ENCODE measurements around the gene MRTO4.

Gene MRTO4

DNA sequence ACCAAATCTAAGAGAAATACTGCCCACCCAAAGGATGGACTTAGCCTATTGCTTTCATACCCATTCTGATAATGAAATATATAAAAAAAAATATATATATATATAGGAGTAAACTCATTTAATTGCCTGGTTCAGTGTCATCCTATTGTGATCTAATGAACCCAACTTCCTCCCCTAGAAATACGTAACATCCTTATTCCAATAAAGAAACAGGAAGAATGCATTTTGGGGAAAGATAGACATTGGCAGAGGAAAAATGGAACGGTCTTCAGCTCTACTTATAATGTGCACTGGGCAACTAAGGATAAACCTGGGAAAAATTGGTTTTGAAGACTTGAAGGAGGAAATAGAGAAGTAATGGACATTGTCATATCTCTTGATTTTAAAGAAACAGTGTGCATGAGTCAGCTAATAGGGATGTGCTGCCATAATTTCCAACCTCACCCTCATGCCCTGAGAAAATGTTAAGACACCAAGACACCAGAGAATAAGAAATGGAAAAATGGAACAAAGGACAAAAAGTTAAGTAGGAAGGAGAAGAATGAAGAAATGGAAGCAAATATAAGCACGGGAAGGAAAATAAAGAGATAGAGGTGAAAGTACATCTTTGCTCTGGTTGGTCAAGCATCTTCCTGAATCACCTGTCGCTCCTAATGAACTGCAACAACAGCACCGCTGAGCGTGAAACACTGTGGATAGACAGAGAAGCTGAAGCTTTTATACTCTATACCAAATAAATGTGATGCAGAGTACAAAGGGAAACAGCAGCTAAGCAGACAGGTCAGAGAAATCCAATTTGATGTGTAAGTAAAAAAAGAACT lies 46.9 kb upstream of the MRTO4 start:
- Histone ChIP-seq H3K18ac (ENCODE audit: low read length) (no peak overlapping the region), H2BK12ac (ENCODE audit: low read length) (no peak overlapping the region), H3K79me1 (ENCODE audit: low read depth, low read length) (peaks cover 3% of the 10 kb centered on the region), H2AFZ (ENCODE audit: low read length) (no peak overlapping the region), H3K14ac (ENCODE audit: low read length) (no peak overlapping the region), H2BK15ac (ENCODE audit: low read length) (no peak overlapping the region), H3K4ac (ENCODE audit: low read length) (no peak overlapping the region), H3K23ac (ENCODE audit: low read depth, low read length, poor library complexity) (no peak overlapping the region), H3K4me3 (ENCODE audit: low read length in 2 of 2) (no peak overlapping the region), H3K36me3 (replicated peaks in 1 of 2; ENCODE audit: control insufficient read depth in 2 of 2, insufficient read depth in 2 of 2, low read length in 2 of 2) (peaks cover 2 to 32% of the 10 kb centered on the region in 2 donors), H3K4me2 (ENCODE audit: insufficient read depth, low read length, poor library complexity, severe bottlenecking) (no peak overlapping the region), H3K9me3 (replicated peaks in 1 of 2; ENCODE audit: control insufficient read depth in 2 of 2, insufficient read depth in 1 of 2, low read depth in 1 of 2, low read length in 2 of 2) (no peaks in the 10 kb centered on the region), H2BK5ac (ENCODE audit: low read length) (no peak overlapping the region), H3K27me3 (ENCODE audit: control insufficient read depth in 3 of 3, insufficient read depth in 3 of 3, low read depth in 1 of 3, low read length in 3 of 3) (no peaks in the 10 kb centered on the region), H4K8ac (ENCODE audit: low read depth, low read length) (no peak overlapping the region), H2AK5ac (ENCODE audit: low read depth, low read length) (no peak overlapping the region), H3K27ac (replicated peaks; ENCODE audit: low read length) (no peak overlapping the region), H3K4me1 (ENCODE audit: control insufficient read depth in 2 of 2, insufficient read depth in 1 of 2, low read depth in 1 of 2, low read length in 2 of 2) (peaks cover 3% of the 10 kb centered on the region in 2 donors), H3K9ac (ENCODE audit: low read depth, low read length, poor library complexity) (no peak overlapping the region), H4K91ac (ENCODE audit: low read depth, low read length, poor library complexity) (no peak overlapping the region), H2BK120ac (ENCODE audit: low read depth, low read length) (no peak overlapping the region)
- DNase-seq (ENCODE audit: low spot score), result no peak
- WGBS, 2 donors (ENCODE audit: extremely low coverage in 2 of 2, insufficient read length in 2 of 2, insufficient replicate concordance in 1 of 2), result no CpG with 5 or more reads among the region's 6 CpGs

DNA sequence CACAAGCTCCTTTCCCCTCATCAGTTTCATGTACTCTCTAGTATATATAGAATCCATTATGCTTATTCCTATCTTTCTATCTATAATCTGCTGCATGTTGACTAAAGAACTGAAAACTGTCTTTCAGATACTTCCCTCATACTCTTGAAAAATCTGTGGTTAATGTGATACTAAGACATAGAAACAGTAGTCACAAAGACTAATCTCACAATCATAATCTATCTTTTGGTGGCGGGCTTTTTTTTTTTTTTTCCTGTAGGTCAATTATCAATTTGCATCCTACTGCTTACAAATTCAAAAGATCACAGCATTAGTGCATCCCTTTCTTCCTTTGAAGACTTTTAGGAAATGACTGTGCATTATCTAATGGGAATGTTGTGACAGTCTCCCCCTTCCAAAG lies 46.2 kb upstream of the MRTO4 start:
- Histone ChIP-seq H3K27ac (replicated peaks; ENCODE audit: low read length) (no peak overlapping the region), H3K4me3 (ENCODE audit: low read length in 2 of 2) (no peak overlapping the region), H3K27me3 (ENCODE audit: control insufficient read depth in 3 of 3, insufficient read depth in 3 of 3, low read depth in 1 of 3, low read length in 3 of 3) (no peaks in the 10 kb centered on the region), H2AFZ (ENCODE audit: low read length) (no peak overlapping the region), H3K4ac (ENCODE audit: low read length) (no peak overlapping the region), H2BK12ac (ENCODE audit: low read length) (no peak overlapping the region), H2BK120ac (ENCODE audit: low read depth, low read length) (no peak overlapping the region), H2BK15ac (ENCODE audit: low read length) (no peak overlapping the region), H3K14ac (ENCODE audit: low read length) (no peak overlapping the region), H3K79me1 (ENCODE audit: low read depth, low read length) (peaks cover 3% of the 10 kb centered on the region), H3K36me3 (replicated peaks in 1 of 2; ENCODE audit: control insufficient read depth in 2 of 2, insufficient read depth in 2 of 2, low read length in 2 of 2) (peaks cover 0 to 25% of the 10 kb centered on the region in 2 donors), H3K9me3 (replicated peaks in 1 of 2; ENCODE audit: control insufficient read depth in 2 of 2, insufficient read depth in 1 of 2, low read depth in 1 of 2, low read length in 2 of 2) (no peaks in the 10 kb centered on the region), H3K9ac (ENCODE audit: low read depth, low read length, poor library complexity) (no peak overlapping the region), H2BK5ac (ENCODE audit: low read length) (no peak overlapping the region), H3K18ac (ENCODE audit: low read length) (no peak overlapping the region), H3K4me1 (ENCODE audit: control insufficient read depth in 2 of 2, insufficient read depth in 1 of 2, low read depth in 1 of 2, low read length in 2 of 2) (peaks cover 3% of the 10 kb centered on the region in 2 donors), H4K8ac (ENCODE audit: low read depth, low read length) (no peak overlapping the region), H2AK5ac (ENCODE audit: low read depth, low read length) (no peak overlapping the region), H3K23ac (ENCODE audit: low read depth, low read length, poor library complexity) (no peak overlapping the region), H3K4me2 (ENCODE audit: insufficient read depth, low read length, poor library complexity, severe bottlenecking) (no peak overlapping the region), H4K91ac (ENCODE audit: low read depth, low read length, poor library complexity) (no peak overlapping the region)
- no CpG with 5 or more reads among the region's 1 CpG for WGBS, 2 donors (ENCODE audit: extremely low coverage in 2 of 2, insufficient read length in 2 of 2, insufficient replicate concordance in 1 of 2)
- DNase-seq (ENCODE audit: low spot score), result no peak

- H4K8ac ChIP-seq (ENCODE audit: low read depth, low read length), result no peak overlapping the region
- no peak overlapping the region for H4K91ac ChIP-seq (ENCODE audit: low read depth, low read length, poor library complexity)
- no CpG with 5 or more reads among the region's 5 CpGs for WGBS, 2 donors (ENCODE audit: extremely low coverage in 2 of 2, insufficient read length in 2 of 2, insufficient replicate concordance in 1 of 2)
- H2BK120ac ChIP-seq (ENCODE audit: low read depth, low read length), result no peak overlapping the region
- H3K9ac ChIP-seq (ENCODE audit: low read depth, low read length, poor library complexity), result no peak overlapping the region
- H3K79me1 ChIP-seq (ENCODE audit: low read depth, low read length), result peaks cover 3% of the 10 kb centered on the region
- H2BK12ac ChIP-seq (ENCODE audit: low read length), result no peak overlapping the region
- H3K4me3 ChIP-seq (ENCODE audit: low read length in 2 of 2), result no peak overlapping the region
- no peak overlapping the region for H3K4me2 ChIP-seq (ENCODE audit: insufficient read depth, low read length, poor library complexity, severe bottlenecking)
- H3K9me3 ChIP-seq (replicated peaks in 1 of 2; ENCODE audit: control insufficient read depth in 2 of 2, insufficient read depth in 1 of 2, low read depth in 1 of 2, low read length in 2 of 2), result no peaks in the 10 kb centered on the region
- H2AFZ ChIP-seq (ENCODE audit: low read length), result no peak overlapping the region
- H3K4ac ChIP-seq (ENCODE audit: low read length), result no peak overlapping the region
- H3K23ac ChIP-seq (ENCODE audit: low read depth, low read length, poor library complexity), result no peak overlapping the region
- H2BK15ac ChIP-seq (ENCODE audit: low read length), result no peak overlapping the region
- peaks cover 3 to 4% of the 10 kb centered on the region in 2 donors for H3K4me1 ChIP-seq (ENCODE audit: control insufficient read depth in 2 of 2, insufficient read depth in 1 of 2, low read depth in 1 of 2, low read length in 2 of 2)
- H3K27me3 ChIP-seq (ENCODE audit: control insufficient read depth in 3 of 3, insufficient read depth in 3 of 3, low read depth in 1 of 3, low read length in 3 of 3), result no peaks in the 10 kb centered on the region
- H2BK5ac ChIP-seq (ENCODE audit: low read length), result no peak overlapping the region
- H3K14ac ChIP-seq (ENCODE audit: low read length), result no peak overlapping the region
- DNase-seq (ENCODE audit: low spot score), result no peak
- no peak overlapping the region for H2AK5ac ChIP-seq (ENCODE audit: low read depth, low read length)
- H3K18ac ChIP-seq (ENCODE audit: low read length), result no peak overlapping the region
- H3K36me3 ChIP-seq (replicated peaks in 1 of 2; ENCODE audit: control insufficient read depth in 2 of 2, insufficient read depth in 2 of 2, low read length in 2 of 2), result peaks cover 0 to 22% of the 10 kb centered on the region in 2 donors
- H3K27ac ChIP-seq (replicated peaks; ENCODE audit: low read length), result no peak overlapping the region
These were observed 45.8 kb upstream of the MRTO4 start for GRCh38 chr1:19205845-19206244.

GRCh38 chr1:19206947-19207346 lies 44.7 kb upstream of the MRTO4 start:
- peaks cover 0 to 17% of the 10 kb centered on the region in 2 donors for H3K36me3 ChIP-seq (replicated peaks in 1 of 2; ENCODE audit: control insufficient read depth in 2 of 2, insufficient read depth in 2 of 2, low read length in 2 of 2)
- no peak overlapping the region for H2AFZ ChIP-seq (ENCODE audit: low read length)
- no peak overlapping the region for H3K4me3 ChIP-seq (ENCODE audit: low read length in 2 of 2)
- no peaks in the 10 kb centered on the region for H3K9me3 ChIP-seq (replicated peaks in 1 of 2; ENCODE audit: control insufficient read depth in 2 of 2, insufficient read depth in 1 of 2, low read depth in 1 of 2, low read length in 2 of 2)
- no peak overlapping the region for H2BK5ac ChIP-seq (ENCODE audit: low read length)
- H3K79me1 ChIP-seq (ENCODE audit: low read depth, low read length), result peaks cover 6% of the 10 kb centered on the region
- H3K18ac ChIP-seq (ENCODE audit: low read length), result no peak overlapping the region
- H3K9ac ChIP-seq (ENCODE audit: low read depth, low read length, poor library complexity), result no peak overlapping the region
- no peak overlapping the region for H3K4me2 ChIP-seq (ENCODE audit: insufficient read depth, low read length, poor library complexity, severe bottlenecking)
- H3K27me3 ChIP-seq (ENCODE audit: control insufficient read depth in 3 of 3, insufficient read depth in 3 of 3, low read depth in 1 of 3, low read length in 3 of 3), result no peaks in the 10 kb centered on the region
- no peak overlapping the region for H4K8ac ChIP-seq (ENCODE audit: low read depth, low read length)
- WGBS, 2 donors (ENCODE audit: extremely low coverage in 2 of 2, insufficient read length in 2 of 2, insufficient replicate concordance in 1 of 2), result no CpG with 5 or more reads among the region's 3 CpGs
- no peak overlapping the region for H3K23ac ChIP-seq (ENCODE audit: low read depth, low read length, poor library complexity)
- no peak overlapping the region for H4K91ac ChIP-seq (ENCODE audit: low read depth, low read length, poor library complexity)
- no peak for DNase-seq (ENCODE audit: low spot score)
- H2BK120ac ChIP-seq (ENCODE audit: low read depth, low read length), result no peak overlapping the region
- no peak overlapping the region for H2AK5ac ChIP-seq (ENCODE audit: low read depth, low read length)
- H3K14ac ChIP-seq (ENCODE audit: low read length), result no peak overlapping the region
- H2BK15ac ChIP-seq (ENCODE audit: low read length), result no peak overlapping the region
- no peak overlapping the region for H2BK12ac ChIP-seq (ENCODE audit: low read length)
- H3K4ac ChIP-seq (ENCODE audit: low read length), result no peak overlapping the region
- H3K27ac ChIP-seq (replicated peaks; ENCODE audit: low read length), result no peak overlapping the region
- peaks cover 8% of the 10 kb centered on the region in 2 donors for H3K4me1 ChIP-seq (ENCODE audit: control insufficient read depth in 2 of 2, insufficient read depth in 1 of 2, low read depth in 1 of 2, low read length in 2 of 2)
